ENCODE results near the gene IL12RB2.

The IL12RB2 gene

GRCh38 chr1:67307251-67308060 lies at the start of gene IL12RB2:
Gene IL12RB2 (plus strand): TSS chr1:67307873. CDS start chr1:67320369, 12,496 bp downstream.
- DNase-seq = no peak

GRCh38 chr1:67261680-67262079 lies 46.0 kb upstream of the IL12RB2 start:
- no peak for DNase-seq

- no peak for DNase-seq
These were observed 44.9 kb upstream of the IL12RB2 start for GRCh38 chr1:67262735-67263134.

- no peak for DNase-seq
These were observed 43.5 kb upstream of the IL12RB2 start for GRCh38 chr1:67264152-67264551.

GRCh38 chr1:67264899-67265298 lies 42.8 kb upstream of the IL12RB2 start:
- no peak for DNase-seq

- peak in 1 of 2 donors; percentile 14 for DNase-seq
These were observed 38.6 kb upstream of the IL12RB2 start for GRCh38 chr1:67269061-67269460.

GRCh38 chr1:67270541-67270940 lies 37.1 kb upstream of the IL12RB2 start:
- DNase-seq = no peak

- no peak for DNase-seq
These were observed 34.1 kb upstream of the IL12RB2 start for GRCh38 chr1:67273591-67273990.

- DNase-seq = no peak
These were observed 32.9 kb upstream of the IL12RB2 start for GRCh38 chr1:67274623-67275325.

- no peak for DNase-seq
These were observed 27.0 kb upstream of the IL12RB2 start for GRCh38 chr1:67280696-67281095.

- no peak for DNase-seq
These were observed 26.4 kb upstream of the IL12RB2 start for GRCh38 chr1:67281244-67281643.

- no peak for DNase-seq
These were observed 21.7 kb upstream of the IL12RB2 start for GRCh38 chr1:67285780-67286488.

GRCh38 chr1:67290236-67290635 lies 17.4 kb upstream of the IL12RB2 start:
- DNase-seq = no peak

- no peak for DNase-seq
These were observed 12.6 kb upstream of the IL12RB2 start for GRCh38 chr1:67294836-67295617.

- DNase-seq = no peak
These were observed 8.9 kb upstream of the IL12RB2 start for GRCh38 chr1:67298762-67299161.

- no peak for DNase-seq
These were observed 8.4 kb upstream of the IL12RB2 start for GRCh38 chr1:67299296-67299695.

GRCh38 chr1:67300561-67300960 lies 7.1 kb upstream of the IL12RB2 start:
- DNase-seq = no peak

GRCh38 chr1:67304023-67304422 lies 3.6 kb upstream of the IL12RB2 start:
- DNase-seq = no peak

GRCh38 chr1:67306547-67306946 lies 1.1 kb upstream of the IL12RB2 start:
- DNase-seq = no peak

GRCh38 chr1:67308136-67308535 lies 463 bp downstream of the IL12RB2 start:
- no peak for DNase-seq

- no peak for DNase-seq
These were observed 4.9 kb downstream of the IL12RB2 start for GRCh38 chr1:67312615-67313014.

GRCh38 chr1:67313934-67314671 lies 6.4 kb downstream of the IL12RB2 start:
- no peak for DNase-seq
